CD4-positive, alpha-beta T cell treated with Interleukin-4 for 1 hour (primary cell): ENCODE results near the gene SPATA2.
"Not testable (repeated sequence)": the region's sequence is repeated elsewhere in the genome, so short reads cannot be mapped to it uniquely, and the experiment has no call there.

ENCODE experiments used
- DNase-seq, 2 donors: peaks; one replicate each; pipeline ENCODE4 v3.0.0-alpha.2; 2020 to 2022

Gene SPATA2

GRCh38 chr20:49882171-49882970 is 33.0 kb downstream of the SPATA2 start:
- DNase-seq, result no peak

- no peak for DNase-seq
Measured at GRCh38 chr20:49880724-49881445, 34.4 kb downstream of the SPATA2 start.

GRCh38 chr20:49880177-49880576 is 35.2 kb downstream of the SPATA2 start:
- DNase-seq, result no peak

GRCh38 chr20:49878977-49879376 is 36.4 kb downstream of the SPATA2 start:
- DNase-seq, result no peak

- no peak for DNase-seq
Measured at GRCh38 chr20:49877386-49877921, 37.9 kb downstream of the SPATA2 start.

- DNase-seq, result no peak
Measured at GRCh38 chr20:49874696-49875095, 40.6 kb downstream of the SPATA2 start.

- DNase-seq, result no peak
Measured at GRCh38 chr20:49872056-49872455, 43.3 kb downstream of the SPATA2 start.

GRCh38 chr20:49871391-49871948 is 43.9 kb downstream of the SPATA2 start:
- no peak for DNase-seq

- no peak for DNase-seq
Measured at GRCh38 chr20:49870261-49870660, 45.1 kb downstream of the SPATA2 start.

GRCh38 chr20:49868964-49869363 is 46.4 kb downstream of the SPATA2 start:
- DNase-seq, result no peak

GRCh38 chr20:49868538-49868937 is 46.8 kb downstream of the SPATA2 start:
- DNase-seq, result no peak

GRCh38 chr20:49867453-49868215 is 47.7 kb downstream of the SPATA2 start:
- no peak for DNase-seq

- DNase-seq, result no peak
Measured at GRCh38 chr20:49866051-49866450, 49.3 kb downstream of the SPATA2 start.

- DNase-seq, result no peak
Measured at GRCh38 chr20:49865559-49865958, 49.8 kb downstream of the SPATA2 start.

- DNase-seq, result no peak
Measured at GRCh38 chr20:49863666-49864065, 51.7 kb downstream of the SPATA2 start.

- DNase-seq, result no peak
Measured at GRCh38 chr20:49862607-49863200, 52.6 kb downstream of the SPATA2 start.

- not testable (repeated sequence) for DNase-seq
Measured at GRCh38 chr20:49861232-49861631, 54.1 kb downstream of the SPATA2 start.

GRCh38 chr20:49859807-49860206 is 55.5 kb downstream of the SPATA2 start:
- no peak for DNase-seq

GRCh38 chr20:49859011-49859410 is 56.3 kb downstream of the SPATA2 start:
- no peak for DNase-seq

- no peak for DNase-seq
Measured at GRCh38 chr20:49858076-49858585, 57.2 kb downstream of the SPATA2 start.

- no peak for DNase-seq
Measured at GRCh38 chr20:49856904-49857303, 58.4 kb downstream of the SPATA2 start.

GRCh38 chr20:49854190-49854875 is 61.0 kb downstream of the SPATA2 start:
- DNase-seq, result no peak
